Right lobe of liver (tissue), 4 donors: ENCODE measurements around the gene IFNL3.

ENCODE experiments used
- POLR2A ChIP-seq: fragments of 450-650 bp; IDR thresholded peaks from one replicate; pipeline ENCODE4 v1.6.1; 2017; ENCODE audit warnings: antibody characterized with exemption, mild to moderate bottlenecking
- TF ChIP-seq, protein P1 (sequence below), 4 donors: fragments of 200-600 bp in 3 of 4; fragments of 450-650 bp in 1 of 4; IDR thresholded peaks; one replicate each; pipeline versions ENCODE4 v1.5.1 to v1.8.0; 2016 to 2022; ENCODE audit warnings: antibody characterized with exemption in 4 of 4, mild to moderate bottlenecking in 2 of 4
- donor health status: DM: no; HTN: no; CAD: no.
- donor health status: DM: no; HTN: no; CAD: no.
- donor health status: DM: no; HTN: yes; CAD: no.

DNA sequence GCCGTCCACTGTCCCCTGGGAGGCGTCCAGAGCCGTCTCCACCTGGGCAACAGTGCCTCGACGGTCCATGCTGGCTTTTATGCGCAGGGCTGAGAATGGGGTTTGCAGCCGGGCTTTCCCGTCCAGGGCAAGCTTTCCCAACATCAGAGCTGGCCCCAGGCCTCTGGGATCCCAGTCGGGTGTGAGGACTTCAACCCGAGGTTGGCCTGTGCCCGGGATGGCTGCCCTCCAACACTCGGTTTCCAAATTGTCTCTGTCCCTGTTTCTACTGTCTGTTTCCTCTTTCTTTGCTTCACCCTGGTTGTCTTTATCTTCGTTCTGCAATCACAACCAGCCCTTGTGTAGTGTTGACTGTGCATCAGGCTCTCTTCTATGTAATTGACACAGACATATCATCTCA lies 4.0 kb upstream of the IFNL3 start, which contains the start of gene IFNL4:
- TF ChIP-seq, protein P1, sequence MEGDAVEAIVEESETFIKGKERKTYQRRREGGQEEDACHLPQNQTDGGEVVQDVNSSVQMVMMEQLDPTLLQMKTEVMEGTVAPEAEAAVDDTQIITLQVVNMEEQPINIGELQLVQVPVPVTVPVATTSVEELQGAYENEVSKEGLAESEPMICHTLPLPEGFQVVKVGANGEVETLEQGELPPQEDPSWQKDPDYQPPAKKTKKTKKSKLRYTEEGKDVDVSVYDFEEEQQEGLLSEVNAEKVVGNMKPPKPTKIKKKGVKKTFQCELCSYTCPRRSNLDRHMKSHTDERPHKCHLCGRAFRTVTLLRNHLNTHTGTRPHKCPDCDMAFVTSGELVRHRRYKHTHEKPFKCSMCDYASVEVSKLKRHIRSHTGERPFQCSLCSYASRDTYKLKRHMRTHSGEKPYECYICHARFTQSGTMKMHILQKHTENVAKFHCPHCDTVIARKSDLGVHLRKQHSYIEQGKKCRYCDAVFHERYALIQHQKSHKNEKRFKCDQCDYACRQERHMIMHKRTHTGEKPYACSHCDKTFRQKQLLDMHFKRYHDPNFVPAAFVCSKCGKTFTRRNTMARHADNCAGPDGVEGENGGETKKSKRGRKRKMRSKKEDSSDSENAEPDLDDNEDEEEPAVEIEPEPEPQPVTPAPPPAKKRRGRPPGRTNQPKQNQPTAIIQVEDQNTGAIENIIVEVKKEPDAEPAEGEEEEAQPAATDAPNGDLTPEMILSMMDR (IDR thresholded peaks at IDR 0.05), result no peak
- no peak for TF ChIP-seq POLR2A
